ENCODE measurements around the gene HDAC7. TPM values are rescaled to one million over a fixed set of nuclear protein-coding genes. Genes with fewer than 3 reads are reported as not detected.

Gene HDAC7
- polyA plus RNA-seq, 3 donors = 69.0 to 88.9 (median 86.4) TPM

GRCh38 chr12:47803191-47803875, 16.4 kb downstream of the HDAC7 start:
- no peak for DNase-seq (ENCODE audit: extremely low read depth in 1 of 11, low read depth in 9 of 11, low spot score in 4 of 11)

- no peak for DNase-seq (ENCODE audit: extremely low read depth in 1 of 11, low read depth in 9 of 11, low spot score in 4 of 11)
Observed at GRCh38 chr12:47802312-47802711, 17.4 kb downstream of the HDAC7 start.

GRCh38 chr12:47801904-47802246, 17.8 kb downstream of the HDAC7 start:
- no peak for DNase-seq (ENCODE audit: extremely low read depth in 1 of 11, low read depth in 9 of 11, low spot score in 4 of 11)

GRCh38 chr12:47801170-47801903, 18.4 kb downstream of the HDAC7 start:
- no peak for DNase-seq (ENCODE audit: extremely low read depth in 1 of 11, low read depth in 9 of 11, low spot score in 4 of 11)

GRCh38 chr12:47800582-47800981, 19.1 kb downstream of the HDAC7 start:
- no peak for DNase-seq (ENCODE audit: extremely low read depth in 1 of 11, low read depth in 9 of 11, low spot score in 4 of 11)

GRCh38 chr12:47799357-47799955, 20.2 kb downstream of the HDAC7 start:
- no peak for DNase-seq (ENCODE audit: extremely low read depth in 1 of 11, low read depth in 9 of 11, low spot score in 4 of 11)

GRCh38 chr12:47798382-47798948, 21.2 kb downstream of the HDAC7 start:
- no peak for DNase-seq (ENCODE audit: extremely low read depth in 1 of 11, low read depth in 9 of 11, low spot score in 4 of 11)

GRCh38 chr12:47797441-47797840, 22.3 kb downstream of the HDAC7 start:
- no peak for DNase-seq (ENCODE audit: extremely low read depth in 1 of 11, low read depth in 9 of 11, low spot score in 4 of 11)

- no peak for DNase-seq (ENCODE audit: extremely low read depth in 1 of 11, low read depth in 9 of 11, low spot score in 4 of 11)
Observed at GRCh38 chr12:47795814-47796411, 23.8 kb downstream of the HDAC7 start.

GRCh38 chr12:47795121-47795813, 24.4 kb downstream of the HDAC7 start:
- no peak for DNase-seq (ENCODE audit: extremely low read depth in 1 of 11, low read depth in 9 of 11, low spot score in 4 of 11)

- no peak for DNase-seq (ENCODE audit: extremely low read depth in 1 of 11, low read depth in 9 of 11, low spot score in 4 of 11)
Observed at GRCh38 chr12:47794679-47795078, 25.0 kb downstream of the HDAC7 start.

- DNase-seq (ENCODE audit: extremely low read depth in 1 of 11, low read depth in 9 of 11, low spot score in 4 of 11) = no peak
Observed at GRCh38 chr12:47793015-47793681, 26.6 kb downstream of the HDAC7 start.

GRCh38 chr12:47791874-47792273, 27.8 kb downstream of the HDAC7 start:
- no peak for DNase-seq (ENCODE audit: extremely low read depth in 1 of 11, low read depth in 9 of 11, low spot score in 4 of 11)

GRCh38 chr12:47791351-47791746, 28.4 kb downstream of the HDAC7 start:
- no peak for DNase-seq (ENCODE audit: extremely low read depth in 1 of 11, low read depth in 9 of 11, low spot score in 4 of 11)

- DNase-seq (ENCODE audit: extremely low read depth in 1 of 11, low read depth in 9 of 11, low spot score in 4 of 11) = no peak
Observed at GRCh38 chr12:47790676-47791350, 28.9 kb downstream of the HDAC7 start.

GRCh38 chr12:47789712-47790489, 29.8 kb downstream of the HDAC7 start:
- no peak for DNase-seq (ENCODE audit: extremely low read depth in 1 of 11, low read depth in 9 of 11, low spot score in 4 of 11)

GRCh38 chr12:47789141-47789540, 30.6 kb downstream of the HDAC7 start:
- DNase-seq (ENCODE audit: extremely low read depth in 1 of 11, low read depth in 9 of 11, low spot score in 4 of 11) = no peak

All from renal cortex interstitium (tissue), 11 donors.